ENCODE measurements around the gene MMS19. TPM values are rescaled to one million over a fixed set of nuclear protein-coding genes. Genes with fewer than 3 reads are reported as not detected.

Gene MMS19
- total RNA-seq, 4 donors from 2014 or later, result 62.8 to 116 (median 106) TPM

GRCh38 chr10:97456686-97457065 is 41.5 kb downstream of the MMS19 start:
- peaks cover 0 to 46% (median 23%) of the 10 kb centered on the region in 4 donors for H3K36me3 ChIP-seq
- intact Hi-C loops (cut with DNase I; ENCODE audit: low total_unique reads), result no loop called here
- no peaks in the 10 kb centered on the region for H3K4me1 ChIP-seq
- no peak for TF ChIP-seq POLR2AphosphoS5 (IDR thresholded peaks at IDR 0.05)
- no peak for TF ChIP-seq POLR2A (IDR thresholded peaks at IDR 0.05)
- TF ChIP-seq EP300 (IDR thresholded peaks at IDR 0.05; ENCODE audit: low read depth), result no peak
- TF ChIP-seq CTCF (IDR thresholded peaks at IDR 0.05), result no peak
- H3K27me3 ChIP-seq, result no peaks in the 10 kb centered on the region
- WGBS, 2 donors (ENCODE audit: low coverage in 1 of 2), result 81% methylated on average over 3 of the region's 3 CpGs; no CpG with 5 or more reads in 1 of the 2 donors
- no peaks in the 10 kb centered on the region for H3K9me3 ChIP-seq
- H3K4me3 ChIP-seq, result no peak overlapping the region
- in situ Hi-C loops (cut with MboI; ENCODE audit: low pct_ligation_motif_present in 1 of 4, low pct_unique_long_range_greater_than_20kb in 1 of 4, low sequenced_read_pairs in 3 of 4), result no loop called here
- no peak overlapping the region for H3K27ac ChIP-seq
- no peak for DNase-seq

- H3K27ac ChIP-seq, result no peak overlapping the region
- DNase-seq, result no peak
- in situ Hi-C loops (cut with MboI; ENCODE audit: low pct_ligation_motif_present in 1 of 4, low pct_unique_long_range_greater_than_20kb in 1 of 4, low sequenced_read_pairs in 3 of 4) (no loop called here), intact Hi-C loops (cut with DNase I; ENCODE audit: low total_unique reads) (no loop called here)
- H3K27me3 ChIP-seq, result no peaks in the 10 kb centered on the region
- no peaks in the 10 kb centered on the region for H3K4me1 ChIP-seq
- H3K9me3 ChIP-seq, result no peaks in the 10 kb centered on the region
- no peak overlapping the region for H3K4me3 ChIP-seq
- 40 to 70% methylated on average over 3 to 5 of the region's 5 CpGs for WGBS, 2 donors (ENCODE audit: low coverage in 1 of 2)
- TF ChIP-seq CTCF (IDR thresholded peaks at IDR 0.05), result no peak
- no peak for TF ChIP-seq EP300 (IDR thresholded peaks at IDR 0.05; ENCODE audit: low read depth)
- peaks cover 0 to 40% (median 21%) of the 10 kb centered on the region in 4 donors for H3K36me3 ChIP-seq
These were observed 42.1 kb downstream of the MMS19 start for GRCh38 chr10:97456034-97456685.

- Histone ChIP-seq H3K36me3 (peaks cover 0 to 28% (median 14%) of the 10 kb centered on the region in 4 donors), H3K9me3 (no peaks in the 10 kb centered on the region), H3K27ac (no peak overlapping the region), H3K4me1 (no peaks in the 10 kb centered on the region), H3K27me3 (no peaks in the 10 kb centered on the region), H3K4me3 (no peak overlapping the region)
- WGBS, 2 donors (ENCODE audit: low coverage in 1 of 2), result 67 to 76% methylated on average over 3 of the region's 3 CpGs
- no peak for TF ChIP-seq EP300 (IDR thresholded peaks at IDR 0.05; ENCODE audit: low read depth)
- TF ChIP-seq POLR2AphosphoS5 (IDR thresholded peaks at IDR 0.05), result no peak
- no peak for TF ChIP-seq POLR2A (IDR thresholded peaks at IDR 0.05)
- no peak for TF ChIP-seq CTCF (IDR thresholded peaks at IDR 0.05)
- no peak for DNase-seq
- in situ Hi-C loops (cut with MboI; ENCODE audit: low pct_ligation_motif_present in 1 of 4, low pct_unique_long_range_greater_than_20kb in 1 of 4, low sequenced_read_pairs in 3 of 4), result no loop called here
- intact Hi-C loops (cut with DNase I; ENCODE audit: low total_unique reads), result no loop called here
These were observed 43.7 kb downstream of the MMS19 start for GRCh38 chr10:97454330-97455036.

- peaks cover 0 to 12% (median 5%) of the 10 kb centered on the region in 4 donors for H3K4me1 ChIP-seq
- no peak overlapping the region for H3K27ac ChIP-seq
- intact Hi-C loops (cut with DNase I; ENCODE audit: low total_unique reads) (no loop called here), in situ Hi-C loops (cut with MboI; ENCODE audit: low pct_ligation_motif_present in 1 of 4, low pct_unique_long_range_greater_than_20kb in 1 of 4, low sequenced_read_pairs in 3 of 4) (no loop called here)
- H3K36me3 ChIP-seq, result peaks cover 0 to 10% (median 3%) of the 10 kb centered on the region in 4 donors
- no peaks in the 10 kb centered on the region for H3K27me3 ChIP-seq
- H3K9me3 ChIP-seq, result no peaks in the 10 kb centered on the region
- no peak for DNase-seq
- no peak overlapping the region for H3K4me3 ChIP-seq
- TF ChIP-seq POLR2A (IDR thresholded peaks at IDR 0.05) (no peak), EP300 (IDR thresholded peaks at IDR 0.05; ENCODE audit: low read depth) (no peak), POLR2AphosphoS5 (IDR thresholded peaks at IDR 0.05) (no peak), CTCF (IDR thresholded peaks at IDR 0.05) (no peak)
- WGBS, 2 donors (ENCODE audit: low coverage in 1 of 2), result 95% methylated on average over 6 of the region's 6 CpGs; no CpG with 5 or more reads in 1 of the 2 donors
These were observed 45.9 kb downstream of the MMS19 start for GRCh38 chr10:97452352-97452751.

All from transverse colon (tissue), 4 donors.